ENCODE measurements around the gene TBC1D22A. TPM values are rescaled to one million over a fixed set of nuclear protein-coding genes. Genes with fewer than 3 reads are reported as not detected.
A peak's percentile ranks its signal among the peaks of the same experiment; 100 is the strongest.

The TBC1D22A gene
- total RNA-seq, 1 donor from 2014 or later, result 10.6 TPM

DNA sequence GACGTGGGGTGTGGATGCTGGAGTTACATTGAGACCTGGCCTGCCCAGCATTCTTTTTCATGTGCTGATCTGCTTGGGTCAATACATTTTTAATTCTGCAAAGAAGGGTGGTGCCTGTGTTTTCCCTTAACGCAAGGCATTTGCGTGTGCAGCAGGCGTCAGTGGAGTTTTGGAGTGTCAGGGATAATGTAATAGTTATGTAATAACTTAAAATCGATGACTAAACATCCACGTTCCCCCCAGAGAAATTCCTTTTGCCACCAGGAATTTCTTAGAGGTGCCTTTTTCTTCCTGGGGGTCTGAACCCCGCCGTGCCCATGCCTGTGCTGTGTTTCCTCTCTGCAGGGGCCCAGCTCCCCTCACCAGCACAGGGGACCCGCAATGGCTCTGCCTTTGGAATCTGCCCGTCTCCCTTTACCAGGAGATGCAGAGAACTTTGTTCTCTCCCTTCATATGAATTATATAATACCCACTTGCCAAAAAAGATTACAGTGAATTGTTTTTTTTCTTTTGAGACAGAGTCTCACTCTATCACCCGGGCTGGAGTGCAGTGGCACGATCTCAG lies 62.6 kb downstream of the TBC1D22A start:
- Mint-ChIP-seq H3K36me3 (peaks cover 41% of the 10 kb centered on the region), H3K27me3 (ENCODE audit: insufficient read depth, low read depth) (peaks cover 10% of the 10 kb centered on the region), H3K4me3 (no peak overlapping the region), H3K4me1 (peaks cover 1% of the 10 kb centered on the region), H3K27ac (no peak overlapping the region), H3K9me3 (peaks cover 12% of the 10 kb centered on the region)
- Histone ChIP-seq H3K4me3 (no peak overlapping the region), H4K20me1 (ENCODE audit: low read depth) (no peaks in the 10 kb centered on the region), H2AFZ (replicated peaks) (no peak overlapping the region), H3K79me2 (ENCODE audit: low read depth) (peaks cover 14% of the 10 kb centered on the region), H3K4me2 (no peak overlapping the region), H3K9ac (no peak overlapping the region), H3F3A (ENCODE audit: low read depth) (no peaks in the 10 kb centered on the region), H3K9me3 (ENCODE audit: low read depth) (no peaks in the 10 kb centered on the region), H3K27me3 (no peaks in the 10 kb centered on the region), H3K27ac (no peak overlapping the region), H3K36me3 (no peaks in the 10 kb centered on the region), H3K4me1 (no peaks in the 10 kb centered on the region)
- no peak for DNase-seq (ENCODE audit: low spot score)
- TF ChIP-seq, protein P1, sequence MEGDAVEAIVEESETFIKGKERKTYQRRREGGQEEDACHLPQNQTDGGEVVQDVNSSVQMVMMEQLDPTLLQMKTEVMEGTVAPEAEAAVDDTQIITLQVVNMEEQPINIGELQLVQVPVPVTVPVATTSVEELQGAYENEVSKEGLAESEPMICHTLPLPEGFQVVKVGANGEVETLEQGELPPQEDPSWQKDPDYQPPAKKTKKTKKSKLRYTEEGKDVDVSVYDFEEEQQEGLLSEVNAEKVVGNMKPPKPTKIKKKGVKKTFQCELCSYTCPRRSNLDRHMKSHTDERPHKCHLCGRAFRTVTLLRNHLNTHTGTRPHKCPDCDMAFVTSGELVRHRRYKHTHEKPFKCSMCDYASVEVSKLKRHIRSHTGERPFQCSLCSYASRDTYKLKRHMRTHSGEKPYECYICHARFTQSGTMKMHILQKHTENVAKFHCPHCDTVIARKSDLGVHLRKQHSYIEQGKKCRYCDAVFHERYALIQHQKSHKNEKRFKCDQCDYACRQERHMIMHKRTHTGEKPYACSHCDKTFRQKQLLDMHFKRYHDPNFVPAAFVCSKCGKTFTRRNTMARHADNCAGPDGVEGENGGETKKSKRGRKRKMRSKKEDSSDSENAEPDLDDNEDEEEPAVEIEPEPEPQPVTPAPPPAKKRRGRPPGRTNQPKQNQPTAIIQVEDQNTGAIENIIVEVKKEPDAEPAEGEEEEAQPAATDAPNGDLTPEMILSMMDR (IDR thresholded peaks at IDR 0.05), result no peak
- TF ChIP-seq EZH2 (IDR thresholded peaks at IDR 0.05) (no peak), EZH2phosphoT487 (IDR thresholded peaks at IDR 0.05) (no peak)

DNA sequence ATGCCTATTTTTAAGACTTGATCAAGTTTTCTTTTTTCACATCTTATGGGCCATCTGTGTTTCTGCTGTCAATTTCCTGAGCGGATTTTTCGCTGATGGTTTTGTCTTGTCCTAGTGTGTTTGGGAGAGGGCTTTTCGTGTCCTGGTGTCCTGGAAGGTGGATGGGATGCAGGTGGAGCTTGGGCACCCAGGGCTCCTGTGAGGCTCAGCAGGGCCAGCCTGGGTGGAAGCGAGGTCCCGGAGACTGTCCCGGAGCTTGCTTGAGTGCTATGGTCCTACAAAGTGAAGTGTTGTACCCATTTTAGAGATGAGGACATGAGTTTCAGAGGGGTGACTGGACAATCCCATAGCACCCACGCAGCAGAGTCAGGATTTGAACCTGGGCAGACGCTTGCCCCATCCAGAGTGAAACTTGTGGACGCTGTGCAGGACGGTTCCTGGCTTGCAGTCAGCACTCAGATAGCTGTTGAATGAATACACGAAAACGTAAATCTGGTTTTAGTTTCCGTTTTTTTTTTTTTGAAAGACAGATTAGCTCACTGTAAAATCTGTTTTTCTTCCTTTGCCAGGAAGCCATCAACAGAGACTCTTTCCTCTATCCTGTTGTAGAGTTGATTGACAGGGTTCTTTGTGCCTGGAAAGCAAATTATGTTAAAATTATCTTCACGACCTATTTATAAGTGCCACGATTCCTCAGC lies 64.1 kb downstream of the TBC1D22A start:
- H3K4me3 Mint-ChIP-seq, result no peak overlapping the region
- TF ChIP-seq, protein P1 (IDR thresholded peaks at IDR 0.05), result no peak

DNA sequence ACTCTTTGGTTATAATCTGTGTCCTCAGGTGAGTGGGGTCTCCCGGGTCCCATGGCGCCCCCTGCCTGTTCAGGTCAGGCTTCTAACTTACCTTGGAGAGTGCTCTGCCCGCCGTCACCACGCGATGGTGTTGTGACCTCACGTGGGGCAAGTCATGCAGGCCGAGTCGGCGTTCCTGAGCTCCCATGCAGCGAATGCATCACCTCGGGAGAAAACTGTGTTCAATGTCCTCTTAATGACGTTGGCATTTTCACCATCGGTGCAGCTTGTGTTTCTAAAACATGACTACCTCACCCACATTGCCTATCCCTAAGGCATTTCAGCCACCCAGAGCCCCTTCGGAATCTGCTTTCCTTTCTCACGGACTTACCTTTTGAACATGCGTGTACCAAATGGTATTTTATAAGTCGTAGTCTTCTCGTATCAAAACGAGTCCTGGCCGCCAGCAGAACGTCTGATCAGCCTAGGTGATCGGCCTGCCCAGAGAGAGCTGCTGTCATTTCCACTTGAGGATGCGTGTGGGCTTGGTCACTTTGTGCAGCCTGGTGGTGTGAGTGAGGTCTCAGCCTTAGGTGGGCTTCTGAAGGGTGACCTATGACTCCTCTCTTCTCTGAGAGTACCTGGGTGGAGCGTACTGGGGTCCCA lies 64.8 kb downstream of the TBC1D22A start:
- Histone ChIP-seq H3K4me3 (no peak overlapping the region), H3K79me2 (ENCODE audit: low read depth) (no peaks in the 10 kb centered on the region), H3F3A (ENCODE audit: low read depth) (no peaks in the 10 kb centered on the region), H3K9ac (no peak overlapping the region), H3K27me3 (no peaks in the 10 kb centered on the region), H3K9me3 (ENCODE audit: low read depth) (no peaks in the 10 kb centered on the region), H4K20me1 (ENCODE audit: low read depth) (no peaks in the 10 kb centered on the region), H3K36me3 (no peaks in the 10 kb centered on the region), H2AFZ (replicated peaks) (no peak overlapping the region), H3K4me1 (no peaks in the 10 kb centered on the region), H3K27ac (no peak overlapping the region), H3K4me2 (no peak overlapping the region)
- H3K36me3 Mint-ChIP-seq, result peaks cover 43% of the 10 kb centered on the region
- no peak overlapping the region for H3K4me3 Mint-ChIP-seq
- peaks cover 6% of the 10 kb centered on the region for H3K4me1 Mint-ChIP-seq
- H3K27me3 Mint-ChIP-seq (ENCODE audit: insufficient read depth, low read depth), result peaks cover 9% of the 10 kb centered on the region
- TF ChIP-seq EZH2phosphoT487 (IDR thresholded peaks at IDR 0.05), result no peak
- TF ChIP-seq, protein P1 (IDR thresholded peaks at IDR 0.05), result peak; percentile 64
- DNase-seq (ENCODE audit: low spot score), result peak; percentile 68
- H3K9me3 Mint-ChIP-seq, result peaks cover 7% of the 10 kb centered on the region
- H3K27ac Mint-ChIP-seq, result no peak overlapping the region

More for the DNA sequence above, 64.1 kb downstream of the TBC1D22A start:
- Histone ChIP-seq H4K20me1 (ENCODE audit: low read depth) (no peaks in the 10 kb centered on the region), H3K27ac (no peak overlapping the region), H3K4me1 (no peaks in the 10 kb centered on the region), H3K9me3 (ENCODE audit: low read depth) (no peaks in the 10 kb centered on the region), H3K4me2 (no peak overlapping the region), H2AFZ (replicated peaks) (no peak overlapping the region), H3K79me2 (ENCODE audit: low read depth) (peaks cover 6% of the 10 kb centered on the region), H3K9ac (no peak overlapping the region), H3K36me3 (no peaks in the 10 kb centered on the region), H3F3A (ENCODE audit: low read depth) (no peaks in the 10 kb centered on the region), H3K27me3 (no peaks in the 10 kb centered on the region), H3K4me3 (no peak overlapping the region)
- Mint-ChIP-seq H3K4me1 (peaks cover 6% of the 10 kb centered on the region), H3K27me3 (ENCODE audit: insufficient read depth, low read depth) (peaks cover 10% of the 10 kb centered on the region), H3K27ac (no peak overlapping the region), H3K36me3 (peaks cover 45% of the 10 kb centered on the region), H3K9me3 (peaks cover 7% of the 10 kb centered on the region)
- DNase-seq (ENCODE audit: low spot score), result no peak

Data from neural progenitor cell (in vitro differentiated cells).